ENCODE results near the gene SPPL3.

DNA sequence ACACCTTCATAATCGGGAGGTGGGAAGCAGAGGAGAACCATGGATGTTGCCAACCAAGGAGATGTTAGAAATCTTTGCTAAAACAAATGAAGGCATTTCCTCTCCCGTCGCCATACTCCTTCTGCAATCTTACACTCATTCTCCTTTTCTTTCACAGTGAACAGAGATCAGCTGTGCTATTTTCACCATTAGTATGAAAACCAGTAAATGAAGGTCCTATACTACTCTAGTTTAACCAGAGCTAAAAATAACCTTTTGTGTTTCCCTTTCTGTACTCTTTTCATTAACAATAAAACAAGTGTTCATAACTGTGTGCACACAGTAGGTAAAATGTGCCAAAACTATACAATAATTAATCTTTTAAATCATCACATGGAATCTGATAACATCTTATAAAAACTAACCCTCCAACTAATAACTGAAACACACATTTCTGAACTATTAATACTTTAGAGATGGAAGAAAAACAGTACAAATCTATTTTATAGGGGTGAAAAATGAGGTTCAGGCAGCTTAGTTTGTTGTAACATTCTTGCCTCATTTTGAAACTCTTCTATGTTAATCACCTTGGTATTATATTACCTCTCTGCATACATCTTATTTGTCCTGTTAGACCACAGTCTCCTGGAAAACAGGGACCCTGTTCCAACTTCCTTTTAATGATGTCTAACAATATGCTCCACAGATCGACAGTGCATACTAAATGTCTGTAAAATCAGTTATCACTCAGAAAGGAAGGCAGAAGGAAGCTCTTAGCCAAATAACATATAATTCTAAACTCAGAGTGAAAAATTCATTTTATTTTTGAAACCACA, 69.5 kb downstream of the SPPL3 start:
- TF ChIP-seq TAF1 (IDR thresholded peaks at IDR 0.05; ENCODE audit: low read depth) = no peak
- TF ChIP-seq TCF12 (IDR thresholded peaks at IDR 0.05; ENCODE audit: low read depth) = no peak
- TF ChIP-seq, protein P1, sequence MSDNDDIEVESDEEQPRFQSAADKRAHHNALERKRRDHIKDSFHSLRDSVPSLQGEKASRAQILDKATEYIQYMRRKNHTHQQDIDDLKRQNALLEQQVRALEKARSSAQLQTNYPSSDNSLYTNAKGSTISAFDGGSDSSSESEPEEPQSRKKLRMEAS (IDR thresholded peaks at IDR 0.05) = no peak
- no peak for TF ChIP-seq EGR1 (IDR thresholded peaks at IDR 0.05)
- TF ChIP-seq RAD21 (IDR thresholded peaks at IDR 0.05; ENCODE audit: low read depth) = no peak
- TF ChIP-seq, protein P2, sequence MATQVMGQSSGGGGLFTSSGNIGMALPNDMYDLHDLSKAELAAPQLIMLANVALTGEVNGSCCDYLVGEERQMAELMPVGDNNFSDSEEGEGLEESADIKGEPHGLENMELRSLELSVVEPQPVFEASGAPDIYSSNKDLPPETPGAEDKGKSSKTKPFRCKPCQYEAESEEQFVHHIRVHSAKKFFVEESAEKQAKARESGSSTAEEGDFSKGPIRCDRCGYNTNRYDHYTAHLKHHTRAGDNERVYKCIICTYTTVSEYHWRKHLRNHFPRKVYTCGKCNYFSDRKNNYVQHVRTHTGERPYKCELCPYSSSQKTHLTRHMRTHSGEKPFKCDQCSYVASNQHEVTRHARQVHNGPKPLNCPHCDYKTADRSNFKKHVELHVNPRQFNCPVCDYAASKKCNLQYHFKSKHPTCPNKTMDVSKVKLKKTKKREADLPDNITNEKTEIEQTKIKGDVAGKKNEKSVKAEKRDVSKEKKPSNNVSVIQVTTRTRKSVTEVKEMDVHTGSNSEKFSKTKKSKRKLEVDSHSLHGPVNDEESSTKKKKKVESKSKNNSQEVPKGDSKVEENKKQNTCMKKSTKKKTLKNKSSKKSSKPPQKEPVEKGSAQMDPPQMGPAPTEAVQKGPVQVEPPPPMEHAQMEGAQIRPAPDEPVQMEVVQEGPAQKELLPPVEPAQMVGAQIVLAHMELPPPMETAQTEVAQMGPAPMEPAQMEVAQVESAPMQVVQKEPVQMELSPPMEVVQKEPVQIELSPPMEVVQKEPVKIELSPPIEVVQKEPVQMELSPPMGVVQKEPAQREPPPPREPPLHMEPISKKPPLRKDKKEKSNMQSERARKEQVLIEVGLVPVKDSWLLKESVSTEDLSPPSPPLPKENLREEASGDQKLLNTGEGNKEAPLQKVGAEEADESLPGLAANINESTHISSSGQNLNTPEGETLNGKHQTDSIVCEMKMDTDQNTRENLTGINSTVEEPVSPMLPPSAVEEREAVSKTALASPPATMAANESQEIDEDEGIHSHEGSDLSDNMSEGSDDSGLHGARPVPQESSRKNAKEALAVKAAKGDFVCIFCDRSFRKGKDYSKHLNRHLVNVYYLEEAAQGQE (IDR thresholded peaks at IDR 0.05; ENCODE audit: low read depth) = no peak
- TF ChIP-seq CEBPB (IDR thresholded peaks at IDR 0.05) = no peak
- no peak for TF ChIP-seq TEAD4 (IDR thresholded peaks at IDR 0.05)
- no peak for TF ChIP-seq NFIC (IDR thresholded peaks at IDR 0.05)
- TF ChIP-seq EP300 (IDR thresholded peaks at IDR 0.05; ENCODE audit: borderline replicate concordance) = no peak
- no peak for TF ChIP-seq CREB1 (IDR thresholded peaks at IDR 0.05; ENCODE audit: low read depth)
- TF ChIP-seq YY1 (IDR thresholded peaks at IDR 0.05; ENCODE audit: low read depth) = no peak
- TF ChIP-seq, protein P3, sequence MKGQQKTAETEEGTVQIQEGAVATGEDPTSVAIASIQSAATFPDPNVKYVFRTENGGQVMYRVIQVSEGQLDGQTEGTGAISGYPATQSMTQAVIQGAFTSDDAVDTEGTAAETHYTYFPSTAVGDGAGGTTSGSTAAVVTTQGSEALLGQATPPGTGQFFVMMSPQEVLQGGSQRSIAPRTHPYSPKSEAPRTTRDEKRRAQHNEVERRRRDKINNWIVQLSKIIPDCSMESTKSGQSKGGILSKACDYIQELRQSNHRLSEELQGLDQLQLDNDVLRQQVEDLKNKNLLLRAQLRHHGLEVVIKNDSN (IDR thresholded peaks at IDR 0.05) = no peak
